Bronchial epithelial cell (primary cell): ENCODE data around the gene PRDM11. TPM values are rescaled to one million over a fixed set of nuclear protein-coding genes. Genes with fewer than 3 reads are reported as not detected.

Source experiments
- DNase-seq: peaks from one replicate; pipeline ENCODE4 v3.0.0-alpha.2; 2010; ENCODE audit warnings: low read depth
- FAIRE-seq: peaks from 2 replicates; lab custom pipeline; 2011; peaks lifted over from hg19 to GRCh38; lab: Jason Lieb, UNC
- H3K27me3 ChIP-seq: 2 replicates; pipeline ENCODE4 v1.5.1; 2011; ENCODE audit warnings: low read length; ENCODE audit not compliant: control insufficient read depth, insufficient read depth
- H3K36me3 ChIP-seq: 2 replicates; pipeline ENCODE4 v1.5.1; 2011; ENCODE audit warnings: low read length; ENCODE audit not compliant: control insufficient read depth, insufficient read depth
- H3K4me3 ChIP-seq: 2 replicates; pipeline ENCODE4 v1.5.1; 2011; ENCODE audit warnings: mild to moderate bottlenecking, low read depth, low read length, control low read depth
- CTCF ChIP-seq: IDR thresholded peaks from 2 replicates; pipeline ENCODE4 v1.5.1; 2011; ENCODE audit warnings: mild to moderate bottlenecking, moderate library complexity, low read length, control low read depth, inconsistent platforms; ENCODE audit not compliant: insufficient read depth, severe bottlenecking
- total RNA-seq: library from RNA; depleted of rRNA; stranded (reverse); fragments of >200 nt; gene quantifications from 2 replicates; pipeline ENCODE4 v1.2.1, GENCODE V29; 2014

The PRDM11 gene
- total RNA-seq, 1 donor from 2014 or later = 4.7 TPM

- H3K4me3 ChIP-seq = no peak overlapping the region
- TF ChIP-seq CTCF = no peak
- H3K27me3 ChIP-seq = no peaks in the 10 kb centered on the region
- H3K36me3 ChIP-seq = no peaks in the 10 kb centered on the region
- DNase-seq (no peak), FAIRE-seq (no peak)
These were observed 127.8 kb downstream of the PRDM11 start for GRCh38 chr11:45274206-45274605.

DNA sequence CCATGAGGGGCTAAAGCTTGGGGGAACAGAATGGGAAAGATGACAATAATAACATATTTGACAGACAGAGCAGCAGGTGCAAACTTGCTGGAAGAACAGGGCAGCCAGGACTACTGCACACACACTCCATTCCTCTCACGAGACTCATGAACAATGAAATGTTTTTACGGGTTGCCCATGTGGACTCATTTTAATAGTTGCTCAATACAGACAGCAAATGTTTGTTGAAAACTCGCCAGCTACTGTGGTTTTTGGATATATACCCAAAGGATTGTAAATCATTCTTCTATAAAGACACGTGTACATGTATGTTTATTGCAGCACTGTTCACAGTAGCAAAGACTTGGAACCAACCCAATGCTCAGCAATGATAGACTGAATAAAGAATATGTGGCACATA lies 129.4 kb downstream of the PRDM11 start:
- no peak for TF ChIP-seq CTCF
- no peaks in the 10 kb centered on the region for H3K36me3 ChIP-seq
- H3K27me3 ChIP-seq = no peaks in the 10 kb centered on the region
- H3K4me3 ChIP-seq = no peak overlapping the region
- FAIRE-seq = no peak
- peak; percentile 40 for DNase-seq

GRCh38 chr11:45278714-45279113 lies 132.3 kb downstream of the PRDM11 start:
- no peaks in the 10 kb centered on the region for H3K36me3 ChIP-seq
- no peak for TF ChIP-seq CTCF
- no peaks in the 10 kb centered on the region for H3K27me3 ChIP-seq
- no peak for DNase-seq
- H3K4me3 ChIP-seq = no peak overlapping the region
- no peak for FAIRE-seq

GRCh38 chr11:45279645-45280044 lies 133.2 kb downstream of the PRDM11 start:
- Histone ChIP-seq H3K4me3 (no peak overlapping the region), H3K27me3 (peaks cover 1% of the 10 kb centered on the region), H3K36me3 (no peaks in the 10 kb centered on the region)
- FAIRE-seq = no peak
- no peak for DNase-seq
- TF ChIP-seq CTCF = no peak

DNA sequence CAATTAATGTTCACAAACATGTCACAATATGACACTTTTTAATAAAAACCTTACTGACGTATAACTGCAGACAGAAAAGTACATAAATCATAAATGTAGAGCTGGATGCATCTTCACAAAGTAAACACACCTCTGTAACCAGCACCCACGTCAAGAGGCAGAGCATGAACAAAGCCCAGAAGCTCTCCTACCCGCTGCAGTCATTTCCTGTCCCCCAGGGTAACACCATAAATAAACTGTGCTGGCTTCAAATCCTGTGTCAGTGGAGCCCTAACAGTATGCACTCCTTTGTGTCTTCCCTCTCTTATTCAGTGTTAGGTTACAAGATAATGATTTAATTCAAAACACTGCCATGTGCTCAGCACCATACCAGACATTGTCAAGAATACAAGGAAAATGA lies 134.0 kb downstream of the PRDM11 start:
- H3K4me3 ChIP-seq = no peak overlapping the region
- H3K27me3 ChIP-seq = peaks cover 8% of the 10 kb centered on the region
- DNase-seq (peak; percentile 55), FAIRE-seq (no peak)
- TF ChIP-seq CTCF = no peak
- no peaks in the 10 kb centered on the region for H3K36me3 ChIP-seq

- no peak overlapping the region for H3K4me3 ChIP-seq
- no peaks in the 10 kb centered on the region for H3K36me3 ChIP-seq
- TF ChIP-seq CTCF = no peak
- DNase-seq (no peak), FAIRE-seq (no peak)
- H3K27me3 ChIP-seq = peaks cover 20% of the 10 kb centered on the region
These were observed 135.6 kb downstream of the PRDM11 start for GRCh38 chr11:45282081-45282480.
